Retinal pigment epithelial cell (primary cell): ENCODE data around the gene ACSS1.

Experiments
- DNase-seq: peaks from one replicate; pipeline ENCODE4 v3.0.0-alpha.2; 2010; ENCODE audit warnings: low read depth
- H3K4me3 ChIP-seq: 2 replicates; pipeline ENCODE4 v1.5.1; 2011; ENCODE audit warnings: mild to moderate bottlenecking, low read length, control low read depth, moderate library complexity
- TF ChIP-seq, protein P1 (sequence below): conservative IDR thresholded peaks from 2 replicates; pipeline ENCODE4 v1.5.1; 2011; ENCODE audit warnings: low read depth, low read length, control low read depth, inconsistent platforms

The ACSS1 gene

DNA sequence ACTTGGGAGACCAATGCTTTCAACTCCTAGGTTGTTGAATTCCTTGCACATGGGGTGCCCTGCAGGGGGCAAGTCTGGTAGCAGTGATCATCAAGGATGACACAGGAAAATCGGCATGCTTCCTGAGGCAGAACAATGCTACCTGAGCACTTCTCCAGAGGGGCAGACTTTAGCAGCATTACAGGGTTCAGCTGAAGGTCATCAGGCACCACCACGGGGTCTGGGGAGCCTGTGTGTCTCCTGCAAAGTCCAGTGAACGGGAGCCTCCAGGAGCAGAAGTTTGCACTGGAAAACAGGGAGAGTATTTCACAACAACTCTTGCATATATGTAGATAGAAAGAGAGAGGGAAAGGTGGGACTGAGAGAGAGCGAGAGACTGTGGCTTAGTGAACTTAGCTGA, 13.8 kb upstream of the ACSS1 start:
- no peak for DNase-seq
- TF ChIP-seq, protein P1, sequence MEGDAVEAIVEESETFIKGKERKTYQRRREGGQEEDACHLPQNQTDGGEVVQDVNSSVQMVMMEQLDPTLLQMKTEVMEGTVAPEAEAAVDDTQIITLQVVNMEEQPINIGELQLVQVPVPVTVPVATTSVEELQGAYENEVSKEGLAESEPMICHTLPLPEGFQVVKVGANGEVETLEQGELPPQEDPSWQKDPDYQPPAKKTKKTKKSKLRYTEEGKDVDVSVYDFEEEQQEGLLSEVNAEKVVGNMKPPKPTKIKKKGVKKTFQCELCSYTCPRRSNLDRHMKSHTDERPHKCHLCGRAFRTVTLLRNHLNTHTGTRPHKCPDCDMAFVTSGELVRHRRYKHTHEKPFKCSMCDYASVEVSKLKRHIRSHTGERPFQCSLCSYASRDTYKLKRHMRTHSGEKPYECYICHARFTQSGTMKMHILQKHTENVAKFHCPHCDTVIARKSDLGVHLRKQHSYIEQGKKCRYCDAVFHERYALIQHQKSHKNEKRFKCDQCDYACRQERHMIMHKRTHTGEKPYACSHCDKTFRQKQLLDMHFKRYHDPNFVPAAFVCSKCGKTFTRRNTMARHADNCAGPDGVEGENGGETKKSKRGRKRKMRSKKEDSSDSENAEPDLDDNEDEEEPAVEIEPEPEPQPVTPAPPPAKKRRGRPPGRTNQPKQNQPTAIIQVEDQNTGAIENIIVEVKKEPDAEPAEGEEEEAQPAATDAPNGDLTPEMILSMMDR, result no peak
- no peak overlapping the region for H3K4me3 ChIP-seq

DNA sequence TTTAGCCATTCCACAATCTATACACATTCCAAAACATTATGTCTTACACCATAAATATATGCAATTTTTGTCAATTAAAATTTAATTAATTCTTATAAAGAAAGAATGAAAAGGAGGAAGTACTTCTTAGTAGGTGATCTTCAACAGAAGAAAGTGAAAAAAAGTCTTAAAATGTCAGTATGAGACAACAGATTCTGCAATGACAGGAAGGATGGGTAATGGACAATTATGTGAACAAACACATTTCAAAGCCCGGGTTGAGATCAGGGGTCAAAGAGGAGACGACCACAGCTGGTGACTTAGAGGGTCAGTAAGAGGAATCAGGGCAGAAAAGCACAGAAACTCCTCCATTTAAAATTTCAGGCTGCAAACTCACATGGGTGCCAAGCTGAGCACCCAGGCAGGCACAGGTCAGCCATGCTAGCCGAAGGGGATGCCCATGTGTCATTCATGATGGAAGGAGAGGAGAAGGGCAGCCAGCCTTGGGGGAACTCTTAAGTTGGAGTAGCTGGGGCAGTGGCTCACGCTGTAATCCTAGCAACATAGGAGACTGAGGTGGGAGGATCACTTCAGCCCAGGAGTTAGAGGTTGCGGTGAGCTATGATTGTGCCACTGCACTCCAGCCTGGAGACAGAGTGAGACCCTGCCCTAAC, 13.0 kb upstream of the ACSS1 start:
- H3K4me3 ChIP-seq, result no peak overlapping the region
- TF ChIP-seq, protein P1, result no peak
- DNase-seq, result no peak

DNA sequence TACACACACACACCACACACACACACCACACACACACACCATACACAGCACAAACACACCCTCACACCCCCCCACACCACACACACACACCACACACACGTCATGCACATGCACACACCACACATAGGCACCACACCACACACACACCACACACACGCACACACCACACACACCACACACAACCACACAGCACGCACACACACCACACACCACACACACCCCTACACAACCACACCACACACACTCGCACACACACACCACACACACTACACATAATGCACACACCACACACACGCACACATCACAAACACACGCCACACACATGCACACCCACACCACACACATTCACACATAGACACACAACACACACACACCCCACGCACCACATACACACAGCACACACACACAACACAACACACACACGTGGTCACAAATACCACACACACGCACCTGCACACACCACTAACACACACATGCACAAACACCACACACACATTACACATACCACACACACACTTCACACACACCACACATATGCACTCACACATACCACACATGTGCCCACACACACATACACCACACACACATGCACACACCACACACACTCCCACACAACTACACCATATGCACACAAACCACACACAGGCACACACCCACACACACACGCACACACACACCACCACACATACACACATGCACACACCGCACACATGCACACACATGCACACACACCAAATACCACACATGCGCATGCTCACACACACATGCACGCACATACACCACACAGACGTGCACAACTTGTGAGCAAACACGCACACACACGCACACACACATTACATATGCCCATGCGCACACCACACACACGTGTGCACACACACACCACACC, 9.4 kb upstream of the ACSS1 start:
- TF ChIP-seq, protein P1, result no peak
- DNase-seq, result no peak
- no peak overlapping the region for H3K4me3 ChIP-seq

DNA sequence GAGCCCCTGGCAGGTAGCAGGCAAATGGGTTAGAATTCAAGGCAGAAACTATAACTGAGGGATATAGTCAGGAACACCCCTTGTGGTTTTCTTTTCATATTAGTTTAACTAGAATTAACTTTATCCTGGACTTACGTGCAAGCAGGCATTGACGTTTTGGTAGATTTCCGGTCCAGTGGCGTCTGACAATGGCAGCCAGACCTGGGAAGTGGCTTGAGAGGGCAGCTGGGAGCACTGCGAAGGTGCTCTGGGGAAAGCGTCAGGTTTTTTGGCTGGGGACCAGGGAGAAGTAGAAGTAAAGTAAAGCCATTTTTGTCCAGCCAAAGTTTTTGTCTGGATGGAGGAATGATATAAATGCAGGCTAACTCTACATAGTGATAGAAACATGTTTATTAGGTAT, 8.4 kb upstream of the ACSS1 start:
- H3K4me3 ChIP-seq, result no peak overlapping the region
- TF ChIP-seq, protein P1, result no peak
- no peak for DNase-seq

DNA sequence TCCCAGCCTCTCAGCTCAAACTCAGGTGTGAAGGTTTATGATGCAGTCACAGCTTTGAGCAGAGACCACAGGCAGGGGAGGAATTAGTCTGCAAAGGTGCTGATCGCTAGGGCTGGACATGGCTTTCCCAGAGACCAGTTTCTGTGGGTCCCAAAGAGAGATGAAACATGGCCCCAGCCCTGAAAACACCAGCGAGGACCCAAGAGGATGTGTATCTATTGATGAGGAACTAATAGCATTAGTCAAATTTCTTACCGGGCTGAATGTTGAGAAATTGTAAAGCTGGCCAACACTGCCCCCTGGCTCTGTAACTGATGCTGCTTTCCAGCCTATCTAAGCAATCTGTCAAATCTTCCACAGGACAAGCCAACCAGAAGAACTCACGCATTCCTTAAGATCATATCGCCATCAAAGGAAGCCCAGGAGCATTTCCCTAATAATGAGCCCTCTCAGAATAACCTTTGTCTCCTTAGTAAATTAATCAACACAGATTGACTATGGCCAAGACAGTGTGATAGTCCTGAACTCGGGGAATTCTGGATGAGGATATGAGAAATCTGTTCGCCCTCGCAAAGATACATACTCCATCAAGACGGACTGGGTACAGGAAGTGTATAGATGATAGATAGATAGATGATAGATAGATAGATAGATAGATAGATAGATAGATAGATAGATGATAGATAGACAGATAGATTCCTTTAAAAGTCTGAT, 7.8 kb upstream of the ACSS1 start:
- peak; percentile 17 for DNase-seq
- TF ChIP-seq, protein P1, result peak; percentile 84
- no peak overlapping the region for H3K4me3 ChIP-seq

DNA sequence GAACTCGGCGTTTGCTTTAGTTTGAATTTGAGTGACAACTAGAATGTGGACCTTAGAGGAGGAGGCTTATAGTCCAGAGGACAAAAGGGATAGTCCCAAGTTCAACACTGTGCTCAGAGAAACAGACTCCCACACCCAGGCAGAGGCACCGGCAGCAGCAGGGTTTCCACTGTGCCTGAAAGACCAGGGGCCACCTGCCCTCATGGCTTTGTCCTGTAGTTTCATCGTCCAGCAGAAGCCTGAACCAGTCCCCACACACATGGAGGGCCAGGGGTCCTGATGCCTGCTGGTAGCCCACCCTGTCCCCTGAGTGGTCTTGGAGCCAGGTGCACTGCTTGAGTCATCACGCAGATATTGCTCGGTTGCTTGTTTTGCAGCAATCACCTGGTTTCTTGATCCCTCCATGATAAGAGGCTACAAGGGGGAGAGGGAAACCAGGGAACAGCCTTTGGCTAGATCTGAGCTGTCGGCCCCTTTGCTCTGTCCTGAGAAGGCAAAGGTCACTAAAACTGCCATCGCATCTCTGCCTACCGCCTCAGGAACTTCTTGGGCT, 7.2 kb upstream of the ACSS1 start:
- TF ChIP-seq, protein P1, result no peak
- H3K4me3 ChIP-seq, result no peak overlapping the region
- DNase-seq, result no peak
